ENCODE data around the gene FNDC3A.
A peak's percentile ranks its signal among the peaks of the same experiment; 100 is the strongest.
"Not testable (repeated sequence)": the region's sequence is repeated elsewhere in the genome, so short reads cannot be mapped to it uniquely, and the experiment has no call there.

The FNDC3A gene

GRCh38 chr13:49070021-49070420 lies 94.3 kb downstream of the FNDC3A start:
- H3K4me1 ChIP-seq (ENCODE audit: control insufficient read depth, insufficient read depth, low read length); H3K27me3 ChIP-seq (ENCODE audit: control insufficient read depth, insufficient read depth, low read length): not testable (repeated sequence)

GRCh38 chr13:49071341-49071937 lies 95.7 kb downstream of the FNDC3A start:
- H3K27me3 ChIP-seq (ENCODE audit: control insufficient read depth, insufficient read depth, low read length) = no peaks in the 10 kb centered on the region
- H3K4me1 ChIP-seq (ENCODE audit: control insufficient read depth, insufficient read depth, low read length) = no peaks in the 10 kb centered on the region
- no peaks in the 10 kb centered on the region for H3K36me3 ChIP-seq (ENCODE audit: control insufficient read depth, insufficient read depth, low read length)
- no peaks in the 10 kb centered on the region for H3K9me3 ChIP-seq (ENCODE audit: control insufficient read depth, low read length)
- H3K9ac ChIP-seq (ENCODE audit: low read length) = no peak overlapping the region
- no peak overlapping the region for H3K4me3 ChIP-seq (ENCODE audit: low read length)

More at GRCh38 chr13:49070021-49070420, 94.3 kb downstream of the FNDC3A start:
- not testable (repeated sequence) for H3K36me3 ChIP-seq (ENCODE audit: control insufficient read depth, insufficient read depth, low read length); H3K9ac ChIP-seq (ENCODE audit: low read length); H3K9me3 ChIP-seq (ENCODE audit: control insufficient read depth, low read length); H3K4me3 ChIP-seq (ENCODE audit: low read length)

DNA sequence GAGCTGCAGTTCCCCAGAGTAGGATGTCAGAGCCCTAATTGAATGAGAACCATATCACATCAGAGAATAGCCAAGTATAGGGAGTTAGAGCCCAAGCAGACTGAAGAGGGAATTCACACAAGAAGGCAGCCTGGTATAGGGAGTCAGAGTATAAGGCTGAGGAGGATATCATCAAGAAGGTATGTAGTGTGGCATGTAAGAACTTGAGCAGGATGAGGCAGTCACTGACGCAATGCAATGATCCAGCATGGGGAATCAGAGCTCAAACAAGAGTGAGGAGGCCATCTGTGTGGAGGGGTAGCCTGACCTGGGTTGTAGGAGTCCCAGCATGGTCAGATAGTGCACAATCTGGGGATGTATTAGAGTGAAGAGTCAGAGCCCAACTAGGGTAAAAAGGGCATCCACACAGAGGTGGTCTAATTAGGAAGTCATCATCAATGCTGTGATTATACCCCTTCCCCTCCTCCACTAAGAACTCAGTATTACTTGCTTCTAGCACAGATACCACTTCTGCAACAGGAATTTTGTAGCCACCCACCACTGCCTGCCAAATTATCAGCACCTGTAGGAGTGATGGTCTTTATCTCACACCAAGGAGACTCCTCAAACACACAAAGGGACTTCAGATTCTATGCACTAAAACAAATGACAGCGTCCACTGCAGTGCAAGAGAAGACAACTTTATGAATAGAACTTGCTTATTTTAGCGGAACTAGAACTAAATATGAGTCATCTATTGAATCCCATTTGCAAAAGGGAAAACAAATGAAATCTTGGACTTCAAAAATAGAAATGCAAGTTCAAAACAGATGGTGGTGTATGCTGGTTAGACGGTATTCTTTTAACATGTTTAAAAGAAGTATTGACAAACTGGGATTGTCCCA lies 107.2 kb downstream of the FNDC3A start:
- Histone ChIP-seq H3K4me1 (ENCODE audit: control insufficient read depth, insufficient read depth, low read length) (no peaks in the 10 kb centered on the region), H3K27me3 (ENCODE audit: control insufficient read depth, insufficient read depth, low read length) (no peaks in the 10 kb centered on the region), H3K36me3 (ENCODE audit: control insufficient read depth, insufficient read depth, low read length) (no peaks in the 10 kb centered on the region), H3K9ac (ENCODE audit: low read length) (no peak overlapping the region), H3K9me3 (ENCODE audit: control insufficient read depth, low read length) (no peaks in the 10 kb centered on the region), H3K4me3 (ENCODE audit: low read length) (no peak overlapping the region)

DNA sequence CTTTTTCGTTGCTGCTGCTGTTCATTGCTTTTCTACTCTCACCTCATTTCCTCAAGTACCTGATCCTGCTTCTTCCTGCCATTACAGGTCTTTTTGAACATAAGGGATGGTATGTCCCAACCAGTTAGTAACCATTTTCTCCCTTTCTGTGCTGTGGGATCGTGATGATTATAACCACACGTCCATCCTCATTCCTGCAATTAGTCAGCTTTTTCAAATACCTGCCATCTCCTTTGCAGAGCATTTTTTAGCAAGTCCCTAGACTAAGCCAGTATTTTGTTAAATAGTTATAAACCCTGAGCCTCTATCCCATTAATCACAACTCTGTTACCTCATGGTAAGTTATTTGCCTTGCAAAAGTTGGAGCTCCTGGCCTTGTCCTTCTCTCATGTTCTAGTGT lies 109.2 kb downstream of the FNDC3A start:
- H3K9me3 ChIP-seq (ENCODE audit: control insufficient read depth, low read length) = no peaks in the 10 kb centered on the region
- H3K4me1 ChIP-seq (ENCODE audit: control insufficient read depth, insufficient read depth, low read length) = no peaks in the 10 kb centered on the region
- H3K27me3 ChIP-seq (ENCODE audit: control insufficient read depth, insufficient read depth, low read length) = no peaks in the 10 kb centered on the region
- H3K36me3 ChIP-seq (ENCODE audit: control insufficient read depth, insufficient read depth, low read length) = no peaks in the 10 kb centered on the region
- H3K4me3 ChIP-seq (ENCODE audit: low read length) = no peak overlapping the region
- H3K9ac ChIP-seq (ENCODE audit: low read length) = no peak overlapping the region

- Histone ChIP-seq H3K9ac (ENCODE audit: low read length) (no peak overlapping the region), H3K9me3 (ENCODE audit: control insufficient read depth, low read length) (no peaks in the 10 kb centered on the region), H3K4me3 (ENCODE audit: low read length) (no peak overlapping the region), H3K4me1 (ENCODE audit: control insufficient read depth, insufficient read depth, low read length) (no peaks in the 10 kb centered on the region), H3K27me3 (ENCODE audit: control insufficient read depth, insufficient read depth, low read length) (no peaks in the 10 kb centered on the region), H3K36me3 (ENCODE audit: control insufficient read depth, insufficient read depth, low read length) (no peaks in the 10 kb centered on the region)
Measured at GRCh38 chr13:49086722-49087121, 111.0 kb downstream of the FNDC3A start.

- peaks cover 15% of the 10 kb centered on the region for H3K4me1 ChIP-seq (ENCODE audit: control insufficient read depth, insufficient read depth, low read length)
Measured at GRCh38 chr13:49093376-49093775, 117.7 kb downstream of the FNDC3A start.

DNA sequence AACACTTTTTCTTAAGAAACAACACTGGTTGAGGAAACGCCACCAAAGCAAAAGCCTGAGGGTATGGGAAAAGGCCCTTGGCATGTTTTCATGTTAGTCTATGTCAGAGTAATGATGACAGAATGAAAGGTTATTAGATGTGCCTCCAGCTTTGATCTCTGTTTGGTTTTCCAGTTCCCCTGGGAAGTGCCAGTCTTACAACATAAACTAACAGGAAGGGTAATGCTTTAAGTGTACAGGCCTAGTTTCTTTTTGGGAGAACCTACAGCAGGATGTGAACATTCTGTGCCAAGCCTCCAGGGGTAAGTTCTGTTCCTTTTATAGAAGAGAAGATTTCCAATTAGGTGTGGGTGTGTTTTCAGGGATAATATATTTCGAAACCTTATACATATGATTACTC lies 121.7 kb downstream of the FNDC3A start:
- H3K36me3 ChIP-seq (ENCODE audit: control insufficient read depth, insufficient read depth, low read length) = no peaks in the 10 kb centered on the region

More at GRCh38 chr13:49093376-49093775, 117.7 kb downstream of the FNDC3A start:
- H3K36me3 ChIP-seq (ENCODE audit: control insufficient read depth, insufficient read depth, low read length) = no peaks in the 10 kb centered on the region
- no peak overlapping the region for H3K4me3 ChIP-seq (ENCODE audit: low read length)
- no peaks in the 10 kb centered on the region for H3K27me3 ChIP-seq (ENCODE audit: control insufficient read depth, insufficient read depth, low read length)
- H3K9me3 ChIP-seq (ENCODE audit: control insufficient read depth, low read length) = no peaks in the 10 kb centered on the region
- no peak overlapping the region for H3K9ac ChIP-seq (ENCODE audit: low read length)

GRCh38 chr13:49098198-49098597 lies 122.5 kb downstream of the FNDC3A start:
- peaks cover 24% of the 10 kb centered on the region for H3K4me1 ChIP-seq (ENCODE audit: control insufficient read depth, insufficient read depth, low read length)
- H3K36me3 ChIP-seq (ENCODE audit: control insufficient read depth, insufficient read depth, low read length) = no peaks in the 10 kb centered on the region
- H3K4me3 ChIP-seq (ENCODE audit: low read length) = no peak overlapping the region
- H3K27me3 ChIP-seq (ENCODE audit: control insufficient read depth, insufficient read depth, low read length) = no peaks in the 10 kb centered on the region
- H3K9ac ChIP-seq (ENCODE audit: low read length) = no peak overlapping the region
- H3K9me3 ChIP-seq (ENCODE audit: control insufficient read depth, low read length) = no peaks in the 10 kb centered on the region

More for the DNA sequence above, 121.7 kb downstream of the FNDC3A start:
- Histone ChIP-seq H3K9me3 (ENCODE audit: control insufficient read depth, low read length) (no peaks in the 10 kb centered on the region), H3K9ac (ENCODE audit: low read length) (peak overlapping the region; percentile 12), H3K27me3 (ENCODE audit: control insufficient read depth, insufficient read depth, low read length) (no peaks in the 10 kb centered on the region), H3K4me1 (ENCODE audit: control insufficient read depth, insufficient read depth, low read length) (peaks cover 24% of the 10 kb centered on the region), H3K4me3 (ENCODE audit: low read length) (no peak overlapping the region)

- Histone ChIP-seq H3K27me3 (ENCODE audit: control insufficient read depth, insufficient read depth, low read length) (no peaks in the 10 kb centered on the region), H3K4me3 (ENCODE audit: low read length) (no peak overlapping the region), H3K9me3 (ENCODE audit: control insufficient read depth, low read length) (no peaks in the 10 kb centered on the region), H3K9ac (ENCODE audit: low read length) (peak overlapping the region; percentile 48), H3K36me3 (ENCODE audit: control insufficient read depth, insufficient read depth, low read length) (no peaks in the 10 kb centered on the region), H3K4me1 (ENCODE audit: control insufficient read depth, insufficient read depth, low read length) (peaks cover 24% of the 10 kb centered on the region)
Measured at GRCh38 chr13:49098771-49099512, 123.2 kb downstream of the FNDC3A start.

DNA sequence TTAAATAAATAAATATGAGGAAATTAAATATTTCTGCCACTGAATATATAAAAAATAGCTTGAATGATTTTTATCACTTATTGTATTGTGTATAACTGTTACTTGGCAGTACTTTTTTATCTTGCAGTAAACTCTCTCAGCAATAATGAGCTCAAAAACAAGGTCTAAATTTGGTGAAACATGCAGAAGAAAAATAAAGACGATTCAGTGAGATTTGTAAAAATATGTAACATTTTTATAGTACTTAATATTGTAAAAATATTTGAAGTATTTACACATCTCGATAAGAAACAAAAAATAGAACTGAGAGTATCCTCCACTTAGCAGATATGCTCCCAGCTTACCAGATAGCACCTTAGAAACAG lies 123.8 kb downstream of the FNDC3A start:
- Histone ChIP-seq H3K4me1 (ENCODE audit: control insufficient read depth, insufficient read depth, low read length) (peaks cover 24% of the 10 kb centered on the region), H3K9ac (ENCODE audit: low read length) (peak overlapping the region; percentile 48), H3K9me3 (ENCODE audit: control insufficient read depth, low read length) (no peaks in the 10 kb centered on the region), H3K36me3 (ENCODE audit: control insufficient read depth, insufficient read depth, low read length) (no peaks in the 10 kb centered on the region), H3K4me3 (ENCODE audit: low read length) (no peak overlapping the region), H3K27me3 (ENCODE audit: control insufficient read depth, insufficient read depth, low read length) (no peaks in the 10 kb centered on the region)

DNA sequence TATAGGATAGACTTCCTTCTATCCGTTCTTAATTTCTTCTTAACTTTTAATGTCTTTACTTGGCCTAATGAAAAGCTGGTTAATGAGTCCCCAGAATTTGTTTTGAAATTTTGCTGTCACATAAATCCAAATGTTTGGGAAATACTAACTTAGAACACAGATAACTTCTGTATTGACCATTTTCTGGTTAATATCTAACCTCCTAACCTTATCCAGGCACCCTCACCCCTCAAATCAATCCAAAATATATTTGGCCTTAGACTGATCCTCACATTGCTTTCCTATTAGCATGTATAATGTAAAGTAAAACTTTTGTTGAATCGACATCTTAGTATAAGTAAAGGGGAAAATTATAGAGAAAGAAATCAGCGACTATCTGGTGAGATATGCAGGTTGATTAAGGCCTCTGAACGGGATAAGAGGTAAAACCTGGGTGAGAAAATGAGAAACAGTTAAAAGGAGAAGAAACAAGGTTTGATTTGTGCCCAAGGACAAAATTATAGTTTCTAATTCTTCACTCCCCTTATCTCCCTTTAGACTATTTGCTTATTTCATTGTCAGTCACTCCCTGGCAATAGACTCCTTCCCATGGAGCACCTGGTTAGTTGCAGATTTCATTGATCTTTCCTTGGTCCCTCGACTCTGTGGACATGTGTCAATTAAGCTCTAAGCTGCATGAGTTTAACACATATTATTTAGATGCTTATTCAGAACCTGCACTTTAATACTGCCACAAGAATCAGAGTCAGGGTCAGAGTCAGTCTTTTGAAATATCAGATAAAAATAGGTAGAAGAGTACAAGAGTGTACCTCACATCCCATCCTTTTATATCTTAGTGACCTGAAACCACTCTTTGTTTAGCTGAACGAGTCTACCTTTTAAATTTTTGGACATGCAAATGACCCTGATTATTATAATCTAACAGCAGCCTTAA lies 125.2 kb downstream of the FNDC3A start:
- H3K9me3 ChIP-seq (ENCODE audit: control insufficient read depth, low read length) = no peaks in the 10 kb centered on the region
- H3K4me1 ChIP-seq (ENCODE audit: control insufficient read depth, insufficient read depth, low read length) = peaks cover 24% of the 10 kb centered on the region
- no peaks in the 10 kb centered on the region for H3K27me3 ChIP-seq (ENCODE audit: control insufficient read depth, insufficient read depth, low read length)
- no peak overlapping the region for H3K9ac ChIP-seq (ENCODE audit: low read length)
- H3K36me3 ChIP-seq (ENCODE audit: control insufficient read depth, insufficient read depth, low read length) = no peaks in the 10 kb centered on the region
- H3K4me3 ChIP-seq (ENCODE audit: low read length) = no peak overlapping the region
